Measurements from ENCODE around the gene GCNA. TPM values are rescaled to one million over a fixed set of nuclear protein-coding genes. Genes with fewer than 3 reads are reported as not detected.
"Not testable (repeated sequence)": the region's sequence is repeated elsewhere in the genome, so short reads cannot be mapped to it uniquely, and the experiment has no call there.

Gene GCNA
- total RNA-seq, 1 donor from 2014 or later = 0.96 TPM

GRCh38 chrX:71558920-71559319, 19.3 kb upstream of the GCNA start:
- DNase-seq (ENCODE audit: low spot score) = no peak

DNA sequence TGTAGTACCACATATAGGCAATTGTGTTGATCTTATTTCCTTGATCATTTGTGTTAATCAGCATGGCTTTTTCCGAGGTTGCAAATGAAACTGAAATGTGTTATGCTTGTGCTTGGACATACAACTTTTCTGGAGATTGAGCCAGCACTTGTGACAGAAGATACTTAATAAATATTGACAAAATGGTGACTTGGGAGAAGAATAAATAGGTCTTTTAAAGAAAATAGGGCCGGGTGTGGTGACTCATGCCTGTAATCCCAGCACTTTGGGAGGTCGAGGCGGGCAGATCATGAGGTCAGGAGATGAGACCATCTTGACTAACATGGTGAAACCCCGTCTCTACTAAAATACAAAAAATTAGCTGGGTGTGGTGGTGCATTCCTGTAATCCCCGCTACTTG, 18.5 kb upstream of the GCNA start:
- DNase-seq (ENCODE audit: low spot score) = not testable (repeated sequence)

DNA sequence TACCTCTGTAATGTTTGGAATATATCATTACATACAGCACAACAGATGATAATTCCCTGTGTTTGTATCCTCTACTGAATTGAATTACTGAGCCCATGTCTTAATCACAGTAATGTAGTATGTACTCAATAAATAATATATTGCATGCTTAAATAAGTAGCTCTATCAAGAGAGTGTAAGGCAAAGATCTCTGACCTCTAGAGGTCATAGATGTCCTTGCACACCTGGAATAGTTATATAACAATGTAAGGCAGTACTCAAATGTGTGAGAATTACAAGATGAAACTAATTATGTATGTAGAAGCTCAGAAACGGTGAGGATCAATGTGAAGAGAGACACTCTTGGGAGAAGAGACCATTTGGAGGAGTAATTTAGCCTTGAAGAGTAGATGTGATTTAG, 14.3 kb upstream of the GCNA start:
- DNase-seq (ENCODE audit: low spot score) = no peak

- DNase-seq (ENCODE audit: low spot score) = no peak
Observed at GRCh38 chrX:71565474-71566041, 12.7 kb upstream of the GCNA start.

GRCh38 chrX:71571390-71571789, 6.8 kb upstream of the GCNA start:
- DNase-seq (ENCODE audit: low spot score) = not testable (repeated sequence)

GRCh38 chrX:71573590-71573989, 4.6 kb upstream of the GCNA start:
- DNase-seq (ENCODE audit: low spot score) = no peak

DNA sequence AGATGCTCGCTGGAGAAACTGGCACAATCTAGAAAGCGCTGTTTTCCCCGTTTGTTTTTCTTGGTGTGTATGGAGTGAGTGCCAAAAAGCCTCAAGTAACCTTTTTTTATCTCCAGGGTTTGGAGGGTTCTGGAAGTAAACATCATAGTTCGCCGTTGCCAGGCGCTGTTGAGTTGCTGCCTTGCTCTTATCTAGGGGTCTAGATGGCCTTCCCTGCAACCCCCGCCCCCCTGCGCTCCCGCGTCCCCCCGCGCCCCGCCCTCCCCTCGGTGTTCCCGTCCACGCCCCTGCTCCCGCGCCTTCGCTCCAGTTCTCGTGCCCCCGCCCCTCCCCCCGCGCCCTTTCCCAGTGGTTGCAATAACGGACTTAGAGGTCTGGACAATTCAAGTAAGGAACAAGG, 555 bp upstream of the GCNA start:
- DNase-seq (ENCODE audit: low spot score) = no peak

DNA sequence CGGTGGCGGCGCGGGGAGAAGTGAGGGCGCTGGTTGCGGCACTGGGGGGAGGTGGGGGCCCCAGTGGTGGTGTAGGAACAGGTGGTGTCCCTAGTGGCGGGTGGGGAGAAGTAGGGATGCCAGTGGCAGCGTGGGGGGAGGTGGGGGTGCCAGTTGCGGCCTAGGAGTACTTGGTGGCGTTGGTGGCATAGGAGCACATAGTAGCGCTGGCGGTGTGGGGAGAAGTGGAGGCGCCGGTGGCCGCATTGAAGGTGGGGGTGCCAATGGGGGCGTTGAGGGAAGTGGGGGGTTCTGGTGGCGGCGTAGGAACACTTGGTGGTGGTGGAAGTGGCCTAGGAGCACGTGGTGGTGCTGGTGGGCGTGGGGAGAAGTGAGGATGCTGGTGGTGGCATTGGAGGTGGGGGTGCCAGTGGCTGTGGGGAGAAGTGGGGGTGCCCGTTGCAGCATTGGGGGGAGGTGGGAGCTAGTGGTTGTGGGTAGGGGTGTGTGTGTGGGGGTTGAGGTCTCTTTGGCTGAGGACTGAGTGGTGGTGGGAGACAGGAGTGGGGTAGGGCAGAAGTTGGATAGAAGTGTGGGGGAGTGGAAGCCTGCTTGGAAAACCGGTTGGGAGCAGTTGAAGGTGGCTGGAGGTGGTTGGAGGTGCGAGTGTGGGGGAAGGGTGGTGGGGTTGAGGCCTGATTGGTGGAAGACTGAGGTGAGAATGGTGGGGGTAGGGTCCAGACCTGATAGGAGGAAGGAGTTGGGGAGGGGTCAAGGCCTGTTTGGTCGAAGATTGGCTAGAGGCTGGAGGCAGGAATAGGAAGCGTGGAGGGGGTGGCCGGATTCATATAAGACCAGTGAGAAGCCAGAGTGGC, 1.1 kb downstream of the GCNA start:
- DNase-seq (ENCODE audit: low spot score) = no peak

DNA sequence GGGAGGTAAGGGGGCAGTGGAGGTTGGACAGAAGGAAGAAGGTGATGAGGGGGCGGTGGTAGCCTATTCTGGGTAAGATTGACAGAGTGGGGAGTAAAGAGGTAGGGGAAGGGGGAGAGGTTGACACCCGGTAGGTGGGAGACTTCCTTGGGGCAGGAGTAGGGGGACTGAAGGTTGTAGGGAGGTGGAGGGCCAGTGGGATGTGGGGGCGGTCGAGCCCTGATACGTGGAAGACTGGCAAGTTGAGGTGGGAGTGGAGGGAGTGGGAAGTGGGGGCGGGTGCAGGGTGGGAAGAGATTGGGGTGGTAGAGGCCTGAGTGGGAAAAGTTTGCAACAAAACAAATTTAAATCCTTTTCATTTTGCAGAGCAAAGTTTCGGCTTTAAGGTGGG, 1.7 kb downstream of the GCNA start:
- no peak for DNase-seq (ENCODE audit: low spot score)

- DNase-seq (ENCODE audit: low spot score) = no peak
Observed at GRCh38 chrX:71581210-71581609, 3.0 kb downstream of the GCNA start.

DNA sequence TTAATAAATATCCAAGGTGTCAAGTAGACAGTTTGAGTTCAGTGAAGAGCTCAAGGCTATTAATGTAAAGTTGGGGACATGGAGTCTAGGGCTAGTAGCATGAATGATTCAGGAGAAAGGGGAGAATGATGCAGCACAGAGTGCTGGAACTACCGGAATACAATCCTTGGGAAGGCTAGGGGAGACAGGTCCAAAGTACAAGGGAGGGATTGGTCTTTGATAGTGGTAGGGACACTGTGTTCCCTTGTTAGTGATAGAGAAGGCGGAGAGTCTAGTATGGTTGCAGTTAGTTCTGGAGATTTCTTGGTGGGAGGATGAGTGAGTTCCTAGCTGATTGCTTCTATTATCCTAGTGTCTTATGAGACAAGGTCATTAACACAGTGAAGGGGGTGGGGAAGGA, 8.7 kb downstream of the GCNA start:
- DNase-seq (ENCODE audit: low spot score) = no peak

DNA sequence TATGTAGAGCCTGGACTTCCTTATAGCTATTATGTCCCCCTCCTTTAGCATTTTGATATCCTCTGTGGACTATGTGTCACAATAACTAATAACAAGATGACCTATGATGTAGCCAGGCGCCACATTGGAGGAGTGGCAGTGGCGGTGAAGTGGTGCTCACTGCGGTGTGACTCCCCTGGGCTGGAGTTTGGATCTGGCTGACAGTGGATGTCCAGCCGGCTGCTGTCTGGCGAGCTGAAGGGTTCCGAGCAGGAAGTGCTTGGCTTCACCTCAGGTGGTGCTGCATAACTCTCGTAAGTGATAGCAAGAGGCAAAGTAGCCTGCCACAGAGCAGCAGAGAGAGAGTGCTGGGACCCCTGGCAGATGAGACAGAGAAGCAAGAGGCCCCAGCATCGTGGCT, 15.0 kb downstream of the GCNA start:
- DNase-seq (ENCODE audit: low spot score) = not testable (repeated sequence)

DNA sequence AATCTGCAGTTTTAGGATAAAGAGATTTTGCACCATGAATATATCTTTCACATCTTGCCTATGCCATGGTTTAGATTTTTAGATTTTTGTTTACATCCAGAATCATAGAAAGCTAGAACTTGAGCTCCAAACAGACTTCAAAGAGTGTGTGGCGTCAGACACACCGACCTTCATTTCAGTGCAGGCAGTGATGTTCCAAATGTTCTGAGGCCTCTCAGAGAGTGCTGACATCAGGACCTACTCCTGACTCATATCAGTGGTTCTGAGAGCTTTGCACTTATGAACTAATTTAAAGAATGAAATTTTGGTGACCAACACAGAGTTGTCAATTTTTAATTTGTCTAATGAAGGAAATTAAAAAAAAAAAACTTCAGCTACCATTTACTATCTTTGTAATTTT, 21.7 kb downstream of the GCNA start:
- no peak for DNase-seq (ENCODE audit: low spot score)

DNA sequence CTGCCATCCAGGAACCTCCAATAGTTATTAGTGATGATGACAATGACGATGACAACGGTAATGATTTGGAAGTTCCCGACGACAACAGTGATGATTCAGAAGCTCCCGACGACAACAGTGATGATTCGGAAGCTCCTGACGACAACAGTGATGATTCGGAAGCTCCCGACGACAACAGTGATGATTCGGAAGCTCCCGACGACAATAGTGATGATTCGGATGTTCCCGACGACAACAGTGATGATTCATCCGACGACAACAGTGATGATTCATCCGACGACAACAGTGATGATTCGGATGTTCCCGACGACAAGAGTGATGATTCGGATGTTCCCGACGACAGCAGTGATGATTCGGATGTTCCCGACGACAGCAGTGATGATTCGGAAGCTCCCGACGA, 25.4 kb downstream of the GCNA start:
- no peak for DNase-seq (ENCODE audit: low spot score)

- DNase-seq (ENCODE audit: low spot score) = no peak
Observed at GRCh38 chrX:71604141-71604540, 25.9 kb downstream of the GCNA start.

DNA sequence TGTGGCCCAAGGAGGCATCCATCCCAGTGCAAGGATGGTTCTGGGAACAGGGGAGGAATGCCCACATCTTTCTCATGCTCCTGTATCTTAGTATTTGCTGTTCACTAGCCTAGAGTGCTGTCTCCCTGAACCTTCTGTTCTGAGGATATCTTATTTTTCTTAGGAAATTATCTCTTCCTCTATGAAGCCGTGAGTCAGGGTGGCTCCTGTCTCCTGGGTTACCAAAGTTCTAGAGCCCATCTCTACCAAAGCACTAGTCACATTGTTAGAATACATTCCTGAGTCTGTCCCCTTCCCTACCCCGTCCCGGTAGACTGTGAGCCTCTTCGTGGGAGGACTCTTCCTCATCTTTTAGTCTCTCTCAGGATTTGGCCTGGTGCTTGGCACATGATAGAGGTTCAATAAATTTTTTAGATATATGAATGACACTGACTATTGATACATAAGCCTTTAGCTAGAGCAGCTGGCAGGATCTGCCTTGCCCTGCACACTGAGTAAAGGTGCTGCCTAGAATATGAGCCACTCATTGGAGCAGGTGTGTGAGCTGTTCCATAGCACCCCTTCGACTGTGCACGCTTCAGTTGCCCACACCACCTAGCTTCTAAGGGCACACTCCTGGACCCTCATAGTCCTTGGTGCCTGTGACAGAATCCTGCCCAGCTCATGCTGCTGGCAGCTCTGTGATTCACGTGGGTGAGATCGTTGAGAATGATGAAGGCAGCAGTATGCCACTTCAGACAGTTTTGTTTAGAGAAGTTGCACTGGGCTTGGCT, 26.7 kb downstream of the GCNA start:
- DNase-seq (ENCODE audit: low spot score) = no peak

GRCh38 chrX:71606536-71607216, 28.4 kb downstream of the GCNA start:
- DNase-seq (ENCODE audit: low spot score) = no peak

DNA sequence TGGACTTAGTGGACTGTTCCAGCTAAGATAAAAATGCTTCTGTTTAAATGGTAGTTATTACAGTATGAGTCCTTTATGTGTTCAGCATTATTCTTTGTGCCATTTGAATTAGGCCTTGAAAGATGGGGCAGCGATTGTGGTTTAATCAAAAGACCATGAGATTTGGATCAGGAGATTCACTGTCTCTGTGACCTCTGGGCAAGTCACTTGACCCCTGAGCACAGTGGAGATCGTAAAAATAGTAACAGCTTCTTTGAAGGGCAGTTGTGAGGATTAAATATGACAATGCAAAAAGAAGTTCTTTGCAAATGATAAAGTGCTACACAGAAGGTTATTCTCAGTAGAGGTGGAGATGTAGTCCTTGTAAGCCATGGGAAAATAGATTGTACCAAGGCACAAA, 29.3 kb downstream of the GCNA start:
- DNase-seq (ENCODE audit: low spot score) = no peak

DNA sequence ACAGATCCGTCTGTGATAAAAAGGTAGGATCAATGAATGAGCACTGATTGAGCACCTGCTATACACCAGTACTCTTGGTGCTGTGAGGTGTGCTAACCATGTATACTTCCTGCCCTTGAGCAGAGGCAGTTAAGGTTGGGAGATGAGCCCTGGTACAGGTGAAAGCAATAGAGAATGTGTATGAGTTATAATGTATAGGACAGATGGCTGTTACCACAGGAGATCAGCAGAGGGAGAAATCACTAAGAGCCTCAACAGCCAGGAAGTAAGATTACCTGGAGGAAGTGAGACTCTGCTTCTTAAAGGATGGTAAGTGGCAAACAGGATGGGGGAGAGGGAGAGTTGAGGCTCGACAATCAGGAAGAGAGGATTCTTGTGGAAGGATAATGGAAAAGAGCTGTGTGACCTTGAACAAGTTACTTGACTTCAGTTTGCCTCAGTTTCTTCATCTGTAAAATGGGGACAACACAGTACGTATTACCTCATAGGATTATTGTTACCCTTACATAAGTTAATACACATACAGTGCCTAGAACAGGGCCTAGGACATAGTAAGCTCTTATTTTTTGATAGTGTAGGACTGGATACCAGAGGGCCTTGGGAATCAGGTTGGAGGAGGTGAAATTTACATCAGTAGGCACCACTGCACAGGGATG, 31.0 kb downstream of the GCNA start:
- DNase-seq (ENCODE audit: low spot score) = no peak

DNA sequence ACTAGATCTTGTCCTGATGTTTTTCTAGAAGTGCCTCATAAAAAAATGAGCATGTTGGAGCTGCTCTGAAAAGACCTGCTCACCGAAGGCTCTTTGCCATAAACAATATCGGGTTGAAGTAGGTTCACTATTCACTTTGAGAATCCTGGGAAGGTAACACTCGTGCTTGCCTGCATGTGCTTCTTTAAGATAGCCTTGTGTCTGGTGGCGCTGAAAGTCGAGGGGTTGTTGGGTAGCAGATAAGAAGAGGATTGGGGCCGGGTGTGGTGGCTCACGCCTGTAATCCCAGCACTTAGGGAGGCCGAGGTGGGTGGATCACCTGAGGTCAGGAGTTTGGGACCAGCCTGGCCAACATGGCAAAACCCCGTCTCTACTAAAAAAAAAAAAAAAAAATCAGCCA, 33.5 kb downstream of the GCNA start:
- not testable (repeated sequence) for DNase-seq (ENCODE audit: low spot score)

GRCh38 chrX:71612256-71612655, 34.0 kb downstream of the GCNA start:
- DNase-seq (ENCODE audit: low spot score) = no peak

DNA sequence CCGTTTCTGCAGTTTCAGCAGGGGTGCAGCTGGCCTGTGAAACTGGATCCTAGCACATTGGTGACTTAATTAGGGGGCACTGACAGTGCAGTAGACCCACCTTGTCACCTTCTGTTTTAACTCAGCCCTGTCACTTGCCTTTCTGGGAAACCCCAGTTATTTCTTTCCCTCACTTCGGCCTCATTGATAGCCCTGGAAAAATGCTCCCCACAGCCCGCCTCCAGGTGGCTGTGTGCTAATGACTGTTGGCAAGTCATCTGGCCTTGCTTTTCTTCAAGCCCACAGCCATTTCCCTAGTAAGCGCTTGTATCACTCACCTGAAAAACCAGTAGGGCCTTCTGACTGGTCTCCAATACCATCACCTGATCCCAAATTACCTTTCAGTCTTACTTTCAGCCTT, 36.8 kb downstream of the GCNA start:
- no peak for DNase-seq (ENCODE audit: low spot score)
